ENCODE results near the gene NMU. TPM values are rescaled to one million over a fixed set of nuclear protein-coding genes. Genes with fewer than 3 reads are reported as not detected.

NMU gene
- polyA plus RNA-seq, 1 donor (not counting 4 experiments of a cell fraction or from before 2014, with no cell fraction given) = 12.0 TPM

- Histone ChIP-seq H3K9me3 (ENCODE audit: control insufficient read depth, low read depth, low read length) (no peaks in the 10 kb centered on the region), H3K4me2 (ENCODE audit: control insufficient read depth, extremely low read depth, insufficient read depth, low read depth, low read length) (peak overlapping the region; percentile 88), H2AFZ (ENCODE audit: control insufficient read depth, low read length) (peak overlapping the region; percentile 77), H3K4me1 (ENCODE audit: control insufficient read depth, extremely low read depth, insufficient read depth, low read length) (peaks cover 54% of the 10 kb centered on the region), H3K9ac (ENCODE audit: control insufficient read depth, extremely low read depth, insufficient read depth, low read length) (peak overlapping the region; percentile 93), H3K27me3 (ENCODE audit: control insufficient read depth, extremely low read depth, insufficient read depth, low read length) (no peaks in the 10 kb centered on the region), H3K27ac (ENCODE audit: control insufficient read depth, insufficient read depth, low read length) (peak overlapping the region; percentile 94), H3K4me3 (ENCODE audit: control insufficient read depth in 2 of 3, extremely low read depth in 1 of 3, insufficient read depth in 2 of 3, low read depth in 1 of 3, low read length in 3 of 3) (peak overlapping the region; percentile 91 to 95 (median 93)), H3K79me2 (ENCODE audit: control insufficient read depth, insufficient read depth, low read length) (peaks cover 36% of the 10 kb centered on the region), H3K9me1 (ENCODE audit: control insufficient read depth, extremely low read depth, insufficient read depth, low read length) (peaks cover 3% of the 10 kb centered on the region), H4K20me1 (ENCODE audit: control insufficient read depth, extremely low read depth, insufficient read depth, low read length) (no peaks in the 10 kb centered on the region), H3K36me3 (ENCODE audit: control insufficient read depth in 2 of 2, extremely low read depth in 1 of 2, insufficient read depth in 2 of 2, low read length in 2 of 2) (no peaks in the 10 kb centered on the region)
- dilution Hi-C loops (cut with MboI; ENCODE audit: extremely low pct_ligation_motif_present, low sequenced_read_pairs) = no loop called here
- FAIRE-seq (peak; percentile 66), DNase-seq (ENCODE audit: low read depth, low spot score) (no peak)
- TF ChIP-seq EZH2 (IDR thresholded peaks at IDR 0.05; ENCODE audit: low read length) = no peak
- TF ChIP-seq CTCF (optimal IDR thresholded peaks at IDR 0.05 in 1 of 3, IDR thresholded peaks at IDR 0.05 in 1 of 3, conservative IDR thresholded peaks at IDR 0.05 in 1 of 3; ENCODE audit: extremely low read depth in 1 of 3, insufficient read depth in 2 of 3, low read length in 3 of 3) = no peak
These were observed 88.7 kb downstream of the NMU start for GRCh38 chr4:55547466-55547770.

DNA sequence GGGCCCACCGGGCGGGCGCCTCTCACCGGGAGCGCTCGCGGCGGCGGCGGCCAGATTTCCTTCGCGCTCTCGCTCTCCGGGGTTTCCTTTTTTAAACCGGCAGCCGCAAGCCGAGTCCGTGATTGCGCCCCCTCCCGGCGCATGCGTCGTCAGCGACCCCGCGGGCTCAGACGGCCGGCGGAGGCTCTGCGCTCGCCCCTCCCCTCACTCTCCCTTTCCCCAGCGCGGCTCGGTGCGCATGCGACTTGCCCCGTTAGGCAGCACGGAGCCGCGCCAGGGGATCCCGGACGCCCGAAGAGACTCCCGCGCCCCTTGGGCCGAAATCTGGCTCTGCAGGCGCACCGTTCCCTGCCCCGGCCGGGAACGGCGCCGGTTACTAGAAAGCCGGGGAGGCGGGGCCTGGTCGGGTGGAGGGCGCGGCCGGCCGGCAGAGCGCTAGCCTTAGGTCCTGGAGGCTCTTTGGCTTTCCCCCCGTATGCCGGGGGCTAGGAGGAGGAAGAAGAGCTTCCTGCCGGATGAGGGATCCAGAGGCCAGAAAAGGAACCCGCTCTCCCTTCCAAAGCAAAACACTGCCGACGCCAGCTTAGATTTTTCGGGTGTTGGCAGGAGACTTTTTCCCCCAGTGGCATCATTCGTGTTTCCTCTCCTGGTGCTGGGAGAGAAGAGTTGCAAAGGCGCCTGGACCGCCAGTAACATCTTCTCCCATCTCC, 89.2 kb downstream of the NMU start, which contains the start of gene CLOCK:
Gene CLOCK (minus strand): TSS at position 154 of the 710 bp plus-strand sequence. CDS start 64,124 bp downstream, outside the sequence.
- TF ChIP-seq EZH2 (IDR thresholded peaks at IDR 0.05; ENCODE audit: low read length) (no peak), CTCF (optimal IDR thresholded peaks at IDR 0.05 in 1 of 3, IDR thresholded peaks at IDR 0.05 in 1 of 3, conservative IDR thresholded peaks at IDR 0.05 in 1 of 3; ENCODE audit: extremely low read depth in 1 of 3, insufficient read depth in 2 of 3, low read length in 3 of 3) (peak in 2 of 3 experiments; percentile 47 to 58)
- no peaks in the 10 kb centered on the region for H3K27me3 ChIP-seq (ENCODE audit: control insufficient read depth, extremely low read depth, insufficient read depth, low read length)
- DNase-seq (ENCODE audit: low read depth, low spot score) (no peak), FAIRE-seq (peak; percentile 26)
- H3K4me1 ChIP-seq (ENCODE audit: control insufficient read depth, extremely low read depth, insufficient read depth, low read length) = peaks cover 54% of the 10 kb centered on the region
- dilution Hi-C loops (cut with MboI; ENCODE audit: extremely low pct_ligation_motif_present, low sequenced_read_pairs) = no loop called here
- no peaks in the 10 kb centered on the region for H3K36me3 ChIP-seq (ENCODE audit: control insufficient read depth in 2 of 2, extremely low read depth in 1 of 2, insufficient read depth in 2 of 2, low read length in 2 of 2)
- H3K9me1 ChIP-seq (ENCODE audit: control insufficient read depth, extremely low read depth, insufficient read depth, low read length) = peaks cover 3% of the 10 kb centered on the region
- H3K27ac ChIP-seq (ENCODE audit: control insufficient read depth, insufficient read depth, low read length) = peak within 1 kb of the TSS; percentile 94
- no peaks in the 10 kb centered on the region for H4K20me1 ChIP-seq (ENCODE audit: control insufficient read depth, extremely low read depth, insufficient read depth, low read length)
- H3K79me2 ChIP-seq (ENCODE audit: control insufficient read depth, insufficient read depth, low read length) = peaks cover 40% of the 10 kb centered on the region
- H3K4me2 ChIP-seq (ENCODE audit: control insufficient read depth, extremely low read depth, insufficient read depth, low read depth, low read length) = peak within 1 kb of the TSS; percentile 88
- peak within 1 kb of the TSS; percentile 77 for H2AFZ ChIP-seq (ENCODE audit: control insufficient read depth, low read length)
- H3K9me3 ChIP-seq (ENCODE audit: control insufficient read depth, low read depth, low read length) = no peaks in the 10 kb centered on the region
- H3K4me3 ChIP-seq (ENCODE audit: control insufficient read depth in 2 of 3, extremely low read depth in 1 of 3, insufficient read depth in 2 of 3, low read depth in 1 of 3, low read length in 3 of 3) = peak within 1 kb of the TSS; percentile 91 to 96 (median 95)
- H3K9ac ChIP-seq (ENCODE audit: control insufficient read depth, extremely low read depth, insufficient read depth, low read length) = peak within 1 kb of the TSS; percentile 93
